ENCODE measurements around the gene IL13RA1.
"Not testable (repeated sequence)": the region's sequence is repeated elsewhere in the genome, so short reads cannot be mapped to it uniquely, and the experiment has no call there.

The IL13RA1 gene

DNA sequence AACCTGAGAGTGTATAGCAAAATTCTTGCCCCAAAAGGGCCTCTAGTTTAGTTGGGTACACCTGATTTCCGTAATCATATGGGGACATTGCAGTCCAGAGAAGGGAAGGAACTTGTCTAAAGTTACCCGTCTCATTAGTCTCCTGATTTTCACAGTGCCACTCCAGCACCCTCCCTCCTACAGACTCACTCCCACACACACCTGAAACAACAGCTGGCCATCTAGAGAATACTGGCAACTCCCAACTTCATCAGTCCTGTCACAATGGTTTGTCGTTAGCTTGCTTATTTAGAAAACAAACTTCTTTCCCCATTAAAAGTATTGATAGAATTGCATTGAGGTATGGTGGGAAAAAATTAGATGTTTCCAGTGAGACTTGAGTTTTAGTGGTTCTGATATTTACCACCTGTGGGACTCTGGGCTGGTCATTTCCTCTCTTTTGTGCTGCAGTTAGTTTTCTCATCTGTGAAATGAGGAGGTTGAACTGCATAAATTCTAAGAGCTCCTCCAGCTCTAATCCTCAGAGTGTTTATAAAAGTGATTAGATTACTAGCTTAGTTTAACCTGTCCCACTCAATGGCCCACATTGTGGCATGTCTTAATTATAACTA, 1.7 kb downstream of the IL13RA1 start:
- DNase-seq = no peak

DNA sequence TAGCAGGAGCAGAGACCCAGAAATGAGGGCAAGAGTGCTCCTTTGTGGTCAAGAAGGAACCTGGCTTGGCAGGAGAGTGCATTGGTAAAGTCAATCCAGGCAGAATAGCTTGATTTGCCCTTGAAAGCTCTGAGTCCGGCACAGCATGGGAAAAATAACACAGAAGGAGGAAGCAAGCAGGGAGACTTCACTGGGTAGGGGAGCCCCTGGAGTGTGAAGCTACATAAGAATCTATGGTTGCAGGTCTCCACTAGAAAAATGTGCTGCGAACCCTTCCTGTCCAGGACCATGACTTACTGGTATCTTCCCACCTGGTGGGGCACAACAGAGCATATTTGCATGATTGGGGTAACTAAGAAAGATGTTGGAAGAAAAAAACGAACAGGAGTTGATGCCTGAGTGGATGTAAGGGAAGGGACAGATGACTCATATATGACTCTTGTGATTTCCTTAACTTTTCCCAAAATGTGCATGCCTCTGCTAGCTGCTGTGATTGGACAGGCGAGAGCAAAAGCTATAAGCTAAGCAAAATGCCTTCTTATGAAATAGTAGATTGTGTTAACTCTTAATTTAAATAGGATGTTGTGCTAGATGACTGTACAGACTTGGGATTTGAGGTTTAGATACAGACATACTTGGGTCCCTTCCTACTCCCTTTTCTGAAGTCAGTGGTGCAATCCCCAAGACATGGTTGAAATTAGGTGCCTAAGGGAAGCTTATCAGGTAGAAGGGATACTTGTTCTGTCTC, 3.3 kb downstream of the IL13RA1 start:
- DNase-seq = no peak

DNA sequence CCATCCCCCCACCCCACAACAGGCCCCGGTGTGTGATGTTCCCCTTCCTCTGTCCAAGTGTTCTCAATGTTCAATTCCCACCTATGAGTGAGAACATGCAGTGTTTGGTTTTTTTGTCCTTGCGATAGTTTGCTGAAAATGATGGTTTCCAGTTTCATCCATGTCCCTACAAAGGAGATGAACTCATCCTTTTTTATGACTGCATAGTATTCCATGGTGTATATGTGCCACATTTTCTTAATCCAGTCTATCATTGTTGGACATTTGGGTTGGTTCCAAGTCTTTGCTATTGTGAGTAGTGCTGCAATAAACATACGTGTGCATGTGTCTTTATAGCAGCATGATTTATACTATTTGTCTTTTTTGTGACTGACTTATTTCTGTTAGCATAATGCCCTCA, 5.1 kb downstream of the IL13RA1 start:
- not testable (repeated sequence) for DNase-seq

DNA sequence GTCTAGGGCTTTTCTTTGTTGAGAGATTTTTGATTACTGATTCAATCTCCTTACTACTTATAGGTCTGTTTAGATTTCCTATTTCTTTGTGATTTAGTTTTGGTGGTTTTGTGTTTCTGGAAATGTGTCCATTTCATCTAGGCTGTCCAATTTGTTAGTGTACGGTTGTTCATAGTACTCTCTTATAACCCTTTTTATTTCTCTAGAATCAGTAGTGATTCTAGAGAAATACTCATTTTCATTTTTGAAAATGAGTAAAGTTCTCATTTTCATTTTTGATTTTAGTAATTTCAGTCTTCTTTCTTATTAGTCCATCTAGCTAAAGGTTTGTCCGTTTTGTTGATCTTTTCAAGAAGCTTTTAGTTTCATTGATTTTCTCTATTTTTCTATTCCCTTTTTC, 7.5 kb downstream of the IL13RA1 start:
- no peak for DNase-seq

DNA sequence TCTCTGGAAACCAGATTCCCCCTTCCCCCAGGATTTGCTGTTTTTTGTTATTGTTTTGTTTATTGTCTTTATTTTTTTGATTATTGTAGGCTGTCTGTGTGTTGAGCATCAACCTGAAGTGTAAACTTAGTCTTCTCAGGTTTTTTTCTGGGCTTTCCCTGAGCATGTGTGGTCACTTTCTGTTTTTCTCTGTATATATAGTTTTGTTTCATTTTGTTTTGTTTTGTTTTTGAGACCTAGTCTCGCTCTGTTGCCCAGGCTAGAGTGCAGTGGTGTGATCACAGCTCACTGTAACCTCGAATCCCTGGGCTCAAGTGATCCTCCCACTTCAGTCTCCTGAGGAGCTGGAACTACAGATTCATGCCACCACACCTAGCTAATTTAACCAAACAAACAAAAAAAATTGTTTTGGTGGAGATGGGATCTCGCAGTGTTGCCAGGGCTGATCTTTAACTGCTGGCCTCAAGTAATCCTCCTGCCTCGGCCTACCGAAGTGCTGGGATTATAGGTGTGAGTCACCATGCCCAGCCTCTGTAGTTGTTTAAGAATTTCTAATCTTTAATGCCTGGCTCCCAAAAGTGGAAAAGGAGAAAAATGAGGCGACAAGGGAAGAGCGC, 9.1 kb downstream of the IL13RA1 start:
- no peak for DNase-seq

DNA sequence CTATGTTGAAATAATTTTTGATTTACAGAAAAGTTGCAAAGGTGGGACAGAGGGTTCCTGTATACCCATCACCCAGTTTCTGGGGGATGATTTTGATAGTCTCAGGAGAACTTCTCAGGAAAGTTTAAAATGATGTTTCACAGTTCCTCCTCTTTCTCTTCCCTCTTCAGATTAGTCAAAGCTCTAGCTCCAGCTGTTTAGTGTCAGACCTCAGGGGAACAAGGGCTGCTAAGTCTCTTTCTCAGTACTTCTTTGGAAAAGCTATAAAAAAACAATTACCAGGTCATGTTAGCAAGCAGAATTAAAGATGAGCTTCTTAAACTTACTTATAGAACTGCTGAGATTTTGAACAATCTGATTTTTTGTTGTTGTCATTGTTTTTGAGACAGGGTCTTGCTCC, 12.2 kb downstream of the IL13RA1 start:
- DNase-seq = no peak

DNA sequence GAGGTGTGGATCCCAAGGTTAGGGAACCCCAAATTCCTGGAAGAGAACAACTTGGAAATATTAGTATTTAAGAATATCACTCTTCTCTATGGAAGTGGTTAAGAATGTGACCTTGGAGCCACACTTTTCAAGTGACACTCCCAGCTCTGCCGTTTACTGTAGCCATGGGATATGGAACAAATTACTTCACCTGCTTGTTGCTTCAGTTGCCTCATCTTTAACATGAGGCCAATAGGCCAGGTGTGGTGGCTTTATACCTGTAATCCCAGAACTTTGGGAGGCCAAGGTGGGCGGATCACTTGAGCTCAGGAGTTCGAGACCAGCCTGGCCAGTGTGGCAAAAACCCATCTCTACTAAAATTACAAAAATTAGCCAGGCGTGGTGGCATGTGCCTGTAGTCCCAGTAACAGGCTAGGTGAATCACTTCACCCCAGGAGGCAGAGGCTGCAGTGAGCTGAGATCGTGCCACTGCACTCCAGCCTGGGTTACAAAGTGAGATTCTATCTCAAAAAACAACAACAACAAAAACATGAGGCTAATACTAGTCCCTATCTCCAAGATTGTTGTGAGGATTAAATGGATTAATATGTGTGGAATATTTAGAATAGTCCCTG, 13.0 kb downstream of the IL13RA1 start:
- no peak for DNase-seq

DNA sequence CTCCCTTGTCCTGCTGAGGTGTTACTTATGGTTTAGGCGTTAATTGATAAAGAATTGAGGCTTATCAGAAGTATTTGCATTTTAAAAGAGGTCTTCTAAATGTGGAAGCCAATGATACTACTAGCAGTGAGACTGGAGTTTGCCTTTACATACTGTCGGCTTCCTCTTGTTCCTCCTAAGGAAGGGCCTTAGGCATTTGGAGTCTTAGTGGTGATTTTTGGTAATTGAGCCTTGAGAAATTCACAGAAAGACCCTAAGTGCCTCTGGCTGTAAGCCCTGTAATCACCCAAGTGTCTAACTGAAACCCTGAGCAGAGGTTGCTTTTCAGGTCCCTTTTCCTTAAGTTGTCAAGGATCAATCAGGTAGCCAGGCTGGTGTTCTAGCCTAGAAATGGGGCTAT, 14.8 kb downstream of the IL13RA1 start:
- no peak for DNase-seq

DNA sequence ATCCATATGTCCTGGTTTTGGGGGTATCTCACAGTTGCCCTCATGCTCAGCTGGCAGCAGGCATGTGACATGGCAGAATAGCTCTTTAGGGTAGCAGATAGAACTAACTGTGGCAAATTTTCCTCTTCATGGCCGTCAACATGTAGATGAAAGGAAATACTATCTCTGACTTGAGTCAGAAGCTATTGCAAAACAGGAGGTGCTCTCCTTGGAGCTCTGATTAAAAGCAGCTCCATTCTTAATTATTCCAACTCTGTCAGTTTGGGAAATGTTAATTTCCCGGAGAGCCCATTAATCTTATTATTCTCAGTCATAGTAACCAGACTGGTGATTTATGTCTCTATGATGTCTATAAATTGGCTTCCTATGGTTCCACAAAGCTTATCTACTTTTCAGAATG, 18.2 kb downstream of the IL13RA1 start:
- DNase-seq = no peak

DNA sequence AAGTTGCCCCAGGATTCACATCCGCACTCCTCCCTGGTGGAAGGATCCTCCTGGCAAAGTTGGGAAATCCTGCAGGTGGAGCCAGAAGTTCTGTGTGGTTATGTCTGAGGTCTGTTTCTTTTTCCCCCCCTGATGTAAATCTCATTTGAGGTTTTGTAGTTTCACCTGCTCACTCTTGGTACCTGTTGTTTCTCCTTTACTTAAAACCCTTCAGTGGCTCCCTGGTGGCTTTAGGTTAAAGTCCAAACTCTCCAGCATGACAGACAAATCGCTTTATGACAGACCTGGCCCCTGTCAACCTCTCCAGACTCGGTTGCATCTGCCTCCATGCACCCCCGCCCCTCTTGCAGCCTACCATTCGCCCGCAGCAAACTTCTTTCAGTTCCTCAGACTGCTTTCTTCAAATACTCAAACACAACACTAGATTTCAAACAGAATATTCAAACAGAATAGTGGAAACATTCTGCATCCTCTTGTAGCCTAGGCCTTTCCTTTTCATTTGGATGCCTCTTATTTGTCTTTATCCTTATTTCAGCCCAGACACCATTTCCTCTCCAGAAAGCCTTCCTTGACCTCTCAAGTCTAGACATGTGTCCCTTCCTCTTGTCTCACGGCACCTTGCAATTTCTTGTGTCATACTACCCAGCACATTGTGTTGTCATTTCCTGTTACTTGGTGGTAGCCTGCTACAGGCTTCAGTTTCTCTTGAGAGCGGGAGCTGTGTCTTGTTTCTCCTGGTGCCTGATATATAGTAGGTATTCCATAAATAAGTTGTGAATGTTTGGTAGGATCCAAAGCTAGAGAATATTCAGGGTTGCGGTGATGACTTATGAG, 24.8 kb downstream of the IL13RA1 start:
- no peak for DNase-seq

DNA sequence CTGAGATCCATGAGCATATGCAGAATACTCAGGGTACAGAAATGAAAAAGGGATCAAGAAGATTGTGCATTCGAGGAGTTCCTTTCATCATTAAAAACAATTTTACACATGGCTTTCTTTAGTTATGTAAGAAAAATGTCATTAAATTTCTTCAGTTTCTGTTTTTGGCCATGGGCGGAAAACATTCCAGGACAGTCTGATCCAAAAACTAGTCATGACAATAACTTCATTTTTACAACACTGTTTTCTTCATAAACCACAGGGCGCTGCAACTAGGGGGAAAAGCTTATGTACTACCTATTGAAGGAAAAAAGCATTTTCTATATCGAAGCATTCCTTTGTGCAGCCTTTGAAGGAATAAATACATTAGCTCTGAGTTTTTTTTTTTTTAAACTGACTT, 28.2 kb downstream of the IL13RA1 start:
- DNase-seq = no peak

DNA sequence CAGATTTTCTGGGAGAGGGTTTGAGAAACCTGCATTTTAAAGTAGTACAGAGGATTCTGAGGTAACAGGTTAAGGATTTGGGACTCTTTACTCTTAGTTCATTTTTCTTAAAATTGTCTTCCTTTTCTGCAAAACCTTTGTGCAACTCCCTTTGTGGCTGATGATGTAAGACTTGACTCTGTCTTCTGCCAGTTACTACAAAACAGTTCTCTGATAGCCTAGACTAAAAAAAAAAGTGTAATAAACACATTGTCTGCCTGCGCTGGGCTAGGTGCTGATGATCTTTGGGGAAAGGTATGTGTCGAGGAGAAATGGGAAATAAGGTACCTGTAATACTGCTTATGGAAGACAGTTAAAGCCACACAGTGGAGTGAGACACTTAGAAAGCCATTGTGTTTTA, 28.7 kb downstream of the IL13RA1 start:
- no peak for DNase-seq

DNA sequence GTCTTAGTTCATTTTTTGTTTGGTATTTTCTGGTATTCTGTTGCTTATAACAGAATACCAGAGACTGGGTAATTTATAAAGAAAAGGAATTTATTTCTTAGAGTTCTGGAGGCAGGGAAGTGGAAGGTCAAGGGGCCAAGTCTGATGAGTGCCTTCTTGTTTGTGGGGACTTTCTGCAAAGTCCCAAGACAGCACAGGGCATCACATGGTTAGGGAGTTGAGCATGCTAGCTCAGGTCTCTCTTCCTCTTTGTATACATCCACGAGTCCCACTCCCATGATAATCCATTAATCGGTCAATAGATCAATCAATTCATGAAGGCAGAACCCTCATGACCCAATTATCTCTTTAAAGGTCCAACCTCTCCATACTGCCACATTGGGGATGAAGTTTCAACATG, 31.1 kb downstream of the IL13RA1 start:
- no peak for DNase-seq

DNA sequence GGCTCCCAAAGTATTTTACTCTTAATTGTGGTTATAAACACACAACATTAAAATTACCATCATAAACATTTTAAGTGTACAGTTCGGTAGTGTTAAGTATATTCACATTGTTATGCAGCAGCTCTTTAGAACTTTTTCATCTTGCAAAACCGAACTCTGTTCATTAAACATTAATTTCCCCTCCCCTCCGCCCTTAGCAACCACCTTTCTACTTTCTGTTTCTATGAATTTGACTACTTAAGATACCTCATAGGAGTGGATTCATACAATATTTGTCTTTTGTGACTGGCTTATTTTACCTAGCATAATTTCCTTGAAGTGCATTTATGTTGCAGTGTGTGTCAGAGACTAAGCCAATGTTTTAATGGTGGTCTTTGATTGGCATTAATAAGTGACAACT, 32.6 kb downstream of the IL13RA1 start:
- DNase-seq = no peak

DNA sequence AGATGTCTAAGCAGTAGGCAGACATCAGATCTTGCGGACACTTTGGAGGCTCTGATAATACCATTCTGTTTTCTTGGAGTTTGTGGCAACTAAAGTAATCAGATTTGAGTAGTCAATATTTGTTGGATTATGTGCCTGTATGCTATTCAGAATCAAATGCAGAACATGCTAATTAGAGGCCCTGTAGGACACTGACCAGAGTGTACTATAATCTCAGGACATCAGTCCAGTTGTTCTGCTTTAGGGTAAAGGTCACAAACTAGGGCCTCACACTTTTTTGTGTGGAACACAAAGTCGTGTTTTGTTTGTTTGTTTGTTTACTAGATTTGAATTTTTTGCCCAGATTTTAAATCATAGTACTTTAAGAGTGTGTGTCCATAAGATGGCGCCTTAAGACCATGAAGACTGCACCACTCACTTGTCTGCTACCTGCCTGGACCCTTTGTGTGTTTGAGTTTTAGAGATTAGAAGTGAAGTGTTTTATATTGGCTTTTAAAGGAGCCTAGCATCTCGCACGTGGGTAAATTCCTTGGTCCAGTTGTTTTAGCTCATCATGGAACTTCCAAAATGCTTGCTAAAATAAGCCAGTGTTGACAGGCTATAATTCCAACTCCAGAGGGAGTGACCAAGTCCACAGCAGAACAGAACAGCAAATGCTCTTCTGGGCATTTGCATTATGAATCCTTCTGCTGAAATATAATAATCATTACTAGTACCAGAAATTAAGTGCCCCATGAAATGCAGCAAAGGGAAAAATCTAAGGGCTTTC, 34.7 kb downstream of the IL13RA1 start:
- DNase-seq = no peak

DNA sequence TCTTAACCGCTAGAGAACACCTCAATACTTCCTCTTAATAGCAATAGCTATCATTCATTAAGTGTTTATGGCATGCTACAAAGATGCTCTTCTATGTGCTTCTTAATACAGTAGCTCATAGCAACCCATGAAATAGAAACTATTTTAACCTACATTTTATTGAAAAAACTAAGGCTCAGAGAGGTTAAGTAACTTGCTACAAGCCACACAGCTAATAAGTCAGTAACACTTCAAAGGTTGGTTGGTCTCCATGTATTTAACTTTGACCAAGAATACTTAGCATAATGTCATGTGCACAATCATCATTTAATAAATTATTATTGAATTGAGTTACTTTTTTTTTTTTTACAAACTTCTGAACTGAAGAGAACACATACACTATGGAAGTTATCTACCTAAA, 36.1 kb downstream of the IL13RA1 start:
- no peak for DNase-seq

DNA sequence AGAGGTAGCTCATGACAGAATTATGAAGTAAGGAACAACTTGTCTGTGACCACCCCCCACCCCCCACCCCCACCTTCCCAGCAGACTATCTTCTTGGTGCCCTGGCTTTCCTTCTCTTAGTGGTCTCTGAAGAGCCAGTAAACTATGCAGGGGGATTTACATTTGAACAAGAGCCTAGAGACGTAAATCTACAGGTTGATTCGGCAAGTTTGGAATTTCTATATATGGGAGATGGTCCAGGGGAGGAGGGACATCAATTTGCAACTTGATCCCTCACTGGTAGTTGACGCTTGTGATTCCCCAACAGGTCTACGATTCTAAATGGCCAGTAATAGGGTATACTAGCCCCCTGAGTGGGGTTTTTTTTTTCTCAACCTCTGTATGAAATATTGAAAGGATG, 36.7 kb downstream of the IL13RA1 start:
- no peak for DNase-seq

DNA sequence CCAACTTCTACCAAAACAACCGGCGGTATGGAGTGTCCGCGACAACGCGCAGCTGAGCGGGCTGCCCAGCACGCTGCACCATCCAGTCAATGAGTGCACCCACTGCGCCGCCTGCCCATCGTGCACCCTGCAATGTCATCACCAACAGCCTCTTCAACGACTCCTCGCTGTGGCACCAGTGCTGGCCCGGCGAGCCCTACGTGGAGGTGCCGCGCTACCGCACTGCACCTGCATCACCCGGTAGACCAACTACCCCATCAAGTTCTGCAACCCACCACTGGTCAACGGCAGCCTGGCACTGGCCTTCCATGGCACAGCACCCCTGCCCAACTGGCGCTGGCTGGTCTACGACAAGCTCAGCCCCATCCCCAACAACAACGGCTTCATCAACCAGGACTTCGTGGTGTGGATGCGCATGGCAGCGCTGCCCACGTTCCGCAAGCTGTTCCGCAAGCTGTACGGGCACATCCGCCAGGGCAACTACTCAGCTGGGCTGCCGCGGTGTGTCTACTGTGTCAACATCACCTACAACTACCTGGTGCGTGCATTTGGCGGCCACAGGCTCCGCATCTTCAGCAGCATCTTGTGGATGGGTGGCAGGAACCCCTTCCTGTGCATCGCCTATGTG, 42.8 kb downstream of the IL13RA1 start:
- DNase-seq = no peak

DNA sequence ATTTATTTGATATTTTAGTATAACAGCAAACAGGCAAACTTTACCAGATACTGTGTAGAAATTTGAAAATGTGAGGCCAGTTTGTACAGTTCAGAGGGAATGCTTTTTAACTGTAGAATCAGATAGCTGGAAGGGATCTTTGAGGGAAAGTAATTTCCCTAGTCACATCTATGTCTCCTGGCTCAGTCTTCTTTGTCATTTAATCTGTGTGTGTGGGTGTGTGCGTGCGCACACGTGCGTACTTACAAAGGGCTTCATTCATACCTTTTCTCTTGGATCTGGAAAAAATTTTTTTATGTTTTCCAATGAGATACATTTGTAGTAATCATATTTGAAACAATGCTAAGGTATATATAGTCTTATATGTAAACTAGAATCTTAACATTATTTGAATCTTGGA, 44.6 kb downstream of the IL13RA1 start:
- no peak for DNase-seq

DNA sequence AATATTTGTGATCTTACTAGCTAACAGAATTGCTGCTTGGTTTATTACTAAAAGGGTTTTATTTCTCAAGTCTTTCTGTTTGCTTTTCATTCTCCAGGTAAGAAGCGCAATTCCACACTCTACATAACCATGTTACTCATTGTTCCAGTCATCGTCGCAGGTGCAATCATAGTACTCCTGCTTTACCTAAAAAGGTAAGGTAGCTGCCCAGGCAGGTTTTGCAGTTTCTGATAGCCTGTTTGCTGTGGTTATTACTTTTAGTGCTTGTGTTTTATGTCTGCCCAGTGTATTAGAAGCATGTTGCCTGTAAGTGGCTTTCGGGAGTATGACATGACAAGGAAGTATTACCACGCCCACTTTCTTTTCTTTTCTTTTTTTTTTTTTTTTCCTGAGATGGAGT, 46.4 kb downstream of the IL13RA1 start:
- DNase-seq = no peak

DNA sequence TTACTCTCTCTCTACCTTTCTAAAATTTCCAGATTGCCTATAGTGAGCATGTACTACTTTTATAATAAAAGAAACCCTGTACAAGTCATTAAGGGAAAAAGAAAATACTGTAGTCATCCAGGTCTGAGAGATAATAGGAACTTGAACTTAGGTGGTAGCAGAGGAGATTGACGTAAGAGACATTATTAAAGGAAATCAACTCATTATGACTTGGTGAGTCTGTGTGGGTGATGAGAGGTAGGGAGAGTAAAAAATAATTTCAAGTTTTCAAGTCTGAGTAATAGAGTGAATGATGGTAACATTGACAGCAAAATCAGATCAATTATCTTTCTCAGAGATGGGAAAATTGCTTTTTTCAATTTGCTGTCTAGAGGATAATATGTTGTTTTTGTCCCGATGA, 52.2 kb downstream of the IL13RA1 start:
- DNase-seq = no peak

DNA sequence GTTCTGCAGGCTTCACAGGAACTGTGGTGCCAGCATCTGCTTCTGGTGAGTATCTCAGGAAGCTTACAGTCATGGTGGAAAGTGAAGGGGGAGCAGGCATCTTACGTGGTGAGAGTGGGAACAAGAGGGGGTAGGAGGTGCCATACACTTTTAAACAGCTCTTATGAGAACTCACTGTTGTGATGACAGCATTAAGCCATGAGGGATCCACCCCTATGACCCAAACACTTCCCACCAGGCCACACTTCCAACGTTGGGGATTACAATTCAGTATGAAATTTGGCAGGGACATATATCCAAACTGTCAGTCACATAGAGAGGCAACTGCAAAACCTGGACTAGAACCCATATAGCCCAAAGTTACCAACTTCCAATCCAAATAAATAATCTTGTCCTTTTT, 53.1 kb downstream of the IL13RA1 start:
- no peak for DNase-seq
